Activated CD4-positive, alpha-beta T cell treated with anti-CD3 and anti-CD28 coated beads, Interleukin-2, amount 50 U/mL, for 24 hours (primary cell): ENCODE results near the gene GPD2.
"Not testable (repeated sequence)": the region's sequence is repeated elsewhere in the genome, so short reads cannot be mapped to it uniquely, and the experiment has no call there.

Source experiments
- DNase-seq, 2 donors: peaks; one replicate each; pipeline ENCODE4 v3.0.0-alpha.2; 2020; ENCODE audit warnings: low read depth in 1 of 2, low spot score in 1 of 2

The GPD2 gene

DNA sequence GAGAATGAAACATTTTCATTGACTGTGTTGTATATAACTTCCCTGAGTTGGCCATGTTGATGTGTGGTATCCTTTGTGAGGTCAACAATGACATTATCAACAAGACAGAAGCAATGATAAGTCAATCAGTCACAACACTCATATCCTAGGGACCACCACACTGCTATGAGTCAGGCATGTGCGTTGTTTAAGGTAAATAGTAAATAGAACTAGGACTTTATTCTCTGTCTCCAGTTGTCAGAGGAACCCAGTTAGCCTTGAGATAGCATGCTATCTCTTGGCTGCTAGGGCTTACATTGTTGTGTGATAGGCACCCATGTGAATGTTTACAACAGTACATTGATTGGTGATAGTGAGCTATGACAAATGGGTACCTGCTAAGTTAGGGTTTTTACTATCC, 37.3 kb downstream of the GPD2 start:
- no peak for DNase-seq

DNA sequence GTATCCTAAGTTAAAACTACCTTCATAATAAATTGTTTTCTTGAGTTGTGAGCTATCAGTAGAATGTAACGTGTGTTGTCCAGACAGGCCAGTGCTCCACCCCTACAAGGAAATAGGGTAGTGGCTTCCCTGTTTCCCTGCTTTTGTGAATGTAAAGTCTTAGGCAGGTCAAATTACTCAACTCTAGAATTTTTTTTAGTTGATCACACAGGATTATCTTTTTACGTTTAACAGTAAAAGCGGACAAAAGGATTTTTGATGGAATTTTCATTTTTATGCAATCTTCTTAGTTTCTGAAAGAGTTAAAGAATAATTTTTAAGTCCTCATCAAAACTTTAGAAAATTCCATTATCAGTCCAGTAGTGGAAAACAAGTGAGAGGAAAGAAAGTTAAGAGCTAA, 38.2 kb downstream of the GPD2 start:
- no peak for DNase-seq

DNA sequence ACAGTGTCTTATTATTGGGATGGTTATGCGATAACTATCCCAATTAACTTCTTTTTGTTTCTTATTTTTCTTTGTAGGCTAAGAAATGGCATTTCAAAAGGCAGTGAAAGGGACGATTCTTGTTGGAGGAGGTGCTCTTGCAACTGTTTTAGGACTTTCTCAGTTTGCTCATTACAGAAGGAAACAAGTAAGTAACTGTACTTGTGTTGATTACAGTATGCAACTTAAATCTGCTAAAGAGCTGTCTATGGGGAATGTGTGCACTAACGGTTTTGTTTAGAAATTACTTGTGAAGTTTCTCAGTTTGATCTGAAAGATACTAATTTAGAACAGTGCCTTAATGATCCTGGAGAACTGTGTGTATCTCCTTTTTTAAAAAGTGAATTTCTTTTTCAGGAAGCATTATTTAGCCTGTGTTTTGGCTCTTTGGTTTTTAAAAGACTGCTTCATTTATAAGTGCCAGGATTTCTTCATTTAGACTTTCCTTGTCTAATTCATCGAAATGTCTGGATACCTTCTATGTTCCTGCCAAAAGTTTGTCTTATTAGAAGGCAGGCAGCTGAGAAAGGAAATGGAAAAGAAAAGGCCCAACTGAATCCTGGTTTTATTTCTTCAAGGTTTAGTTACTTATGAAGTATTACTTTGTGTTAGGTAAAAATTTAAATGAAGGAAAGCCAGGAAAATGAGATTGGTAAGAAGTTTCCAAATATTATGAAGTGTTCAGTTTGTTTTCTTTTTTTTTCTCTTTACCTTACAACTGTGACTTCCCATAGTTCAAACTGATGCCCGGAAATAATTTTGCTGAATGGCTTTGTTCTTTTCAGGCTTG, 40.1 kb downstream of the GPD2 start:
- no peak for DNase-seq

DNA sequence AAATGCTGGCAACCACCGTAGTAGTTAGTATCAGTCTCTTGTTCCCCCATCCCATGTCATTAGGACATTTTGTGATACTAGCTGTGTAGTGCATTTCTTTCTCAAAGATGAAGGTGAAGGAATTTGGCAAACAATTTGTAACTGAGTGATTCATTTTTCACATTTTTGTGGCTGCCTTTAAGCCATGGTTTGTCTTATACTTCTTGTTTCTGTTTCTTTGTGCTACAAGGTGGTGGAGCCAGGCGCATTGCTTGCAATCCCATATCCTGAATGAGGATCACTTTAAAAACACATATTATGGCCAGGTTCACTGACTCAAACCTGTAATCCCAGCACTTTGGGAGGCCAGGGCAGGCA, 40.6 kb downstream of the GPD2 start:
- DNase-seq: no peak

DNA sequence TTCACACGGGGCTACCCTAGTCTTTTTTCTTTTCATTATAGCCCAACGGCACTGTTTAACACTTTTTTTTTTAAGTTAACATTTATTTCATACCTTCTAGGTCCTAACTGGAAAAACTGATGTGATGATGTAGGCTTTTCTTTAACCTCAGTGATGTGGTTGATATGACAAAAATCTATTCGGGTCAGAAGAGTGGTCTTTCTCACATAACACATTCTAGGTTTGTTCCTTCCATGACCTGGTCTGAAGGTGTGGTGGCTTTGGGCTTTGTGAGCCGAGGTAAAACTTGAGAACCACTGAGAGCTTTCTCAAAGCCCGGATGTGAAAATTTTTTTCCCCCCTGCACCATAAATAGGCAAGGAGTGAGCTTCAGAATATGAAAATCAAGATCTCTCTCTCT, 44.2 kb downstream of the GPD2 start:
- no peak for DNase-seq

DNA sequence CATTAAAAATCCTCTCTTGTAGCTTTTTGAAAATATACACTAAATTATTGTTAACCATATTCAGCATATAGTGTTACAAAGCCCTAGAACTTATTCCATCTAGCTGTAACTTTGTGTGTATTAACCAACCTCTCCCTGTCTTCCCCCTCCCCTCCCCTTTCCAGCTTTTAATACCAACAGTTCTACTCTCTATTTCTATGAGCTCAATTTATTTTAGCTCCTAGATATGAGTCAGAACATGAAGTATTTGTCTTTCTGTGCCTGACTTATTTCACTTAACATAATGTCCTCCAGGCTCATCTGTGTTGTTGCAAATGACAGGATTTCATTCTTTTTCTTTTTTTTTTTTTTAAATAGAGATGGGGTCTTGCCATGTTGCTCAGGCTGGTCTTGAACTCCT, 45.1 kb downstream of the GPD2 start:
- DNase-seq: no peak

DNA sequence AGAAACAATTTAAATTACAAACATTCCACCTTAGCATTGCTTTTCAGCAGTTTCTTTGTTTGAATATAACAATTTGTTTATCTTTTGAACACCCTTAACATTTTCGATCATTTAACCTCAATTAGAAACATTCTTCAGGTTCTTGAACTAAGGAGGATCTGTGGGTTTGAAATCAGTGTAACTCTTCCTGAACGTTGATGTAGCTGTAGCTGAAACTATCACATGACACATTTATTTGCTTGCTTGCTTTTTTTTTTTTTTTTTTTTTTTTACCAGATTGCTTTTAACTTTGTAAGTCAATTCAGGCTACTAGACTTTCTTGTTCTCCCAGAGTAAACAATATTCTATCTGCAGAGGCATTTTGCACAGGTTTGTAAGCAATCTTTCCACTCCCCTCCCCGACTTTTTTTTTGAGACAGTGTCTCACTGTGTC, 47.6 kb downstream of the GPD2 start:
- no peak for DNase-seq

DNA sequence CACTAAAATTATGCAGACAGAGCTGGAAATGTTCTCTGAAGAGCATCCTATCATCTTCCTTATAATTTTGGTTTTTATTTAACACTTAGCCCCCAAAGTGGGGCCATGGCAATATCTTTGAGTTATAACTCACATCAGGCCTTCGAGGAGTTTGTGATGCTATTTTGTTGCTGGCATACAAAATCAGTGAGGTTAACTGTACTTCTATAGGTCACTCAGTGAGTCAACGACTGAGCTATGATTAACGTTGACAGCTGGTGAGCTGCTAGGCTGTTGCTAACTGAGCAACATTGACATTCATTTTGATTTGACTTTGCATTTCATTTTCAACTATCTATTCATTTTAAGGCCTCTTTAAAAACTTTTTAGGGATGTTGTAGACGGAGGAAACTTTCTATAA, 50.0 kb downstream of the GPD2 start:
- no peak for DNase-seq

DNA sequence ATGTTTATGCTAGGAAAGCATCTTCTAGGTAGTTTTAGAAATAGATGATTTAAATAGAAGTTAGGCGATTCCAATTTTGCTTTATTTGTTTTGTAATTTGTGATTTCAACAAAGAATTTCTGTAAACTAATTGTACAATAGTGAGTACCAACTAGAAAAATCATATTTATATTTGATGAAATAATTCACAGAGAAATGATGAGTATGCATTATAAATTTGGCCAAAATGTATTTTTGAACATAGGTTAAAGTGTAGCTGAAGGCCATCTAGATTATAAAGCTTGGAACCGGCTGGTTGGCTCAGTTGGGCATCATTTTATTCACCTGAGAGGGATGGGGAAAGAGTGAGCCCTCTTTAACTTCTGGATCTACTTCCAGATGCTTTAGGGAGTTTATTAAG, 50.4 kb downstream of the GPD2 start:
- no peak for DNase-seq

DNA sequence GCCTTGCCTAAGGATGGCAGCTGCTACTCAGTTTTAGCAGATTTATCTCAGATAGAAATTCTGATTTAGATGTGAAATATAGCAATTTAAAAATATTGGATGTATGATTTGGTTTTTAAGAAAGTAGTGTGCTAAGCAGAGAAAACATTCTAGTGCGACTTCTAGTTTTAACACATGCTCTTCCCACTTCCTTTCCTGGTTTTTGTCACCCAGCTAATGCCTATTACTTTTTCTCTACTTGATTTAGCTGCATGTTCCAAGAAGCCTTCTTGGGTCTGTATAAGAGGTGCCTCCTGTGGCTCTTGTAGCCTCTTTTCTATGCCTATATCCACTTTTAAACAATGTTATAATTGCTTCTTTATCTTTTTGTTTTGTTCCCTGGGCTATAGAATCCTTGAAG, 53.0 kb downstream of the GPD2 start:
- no peak for DNase-seq

DNA sequence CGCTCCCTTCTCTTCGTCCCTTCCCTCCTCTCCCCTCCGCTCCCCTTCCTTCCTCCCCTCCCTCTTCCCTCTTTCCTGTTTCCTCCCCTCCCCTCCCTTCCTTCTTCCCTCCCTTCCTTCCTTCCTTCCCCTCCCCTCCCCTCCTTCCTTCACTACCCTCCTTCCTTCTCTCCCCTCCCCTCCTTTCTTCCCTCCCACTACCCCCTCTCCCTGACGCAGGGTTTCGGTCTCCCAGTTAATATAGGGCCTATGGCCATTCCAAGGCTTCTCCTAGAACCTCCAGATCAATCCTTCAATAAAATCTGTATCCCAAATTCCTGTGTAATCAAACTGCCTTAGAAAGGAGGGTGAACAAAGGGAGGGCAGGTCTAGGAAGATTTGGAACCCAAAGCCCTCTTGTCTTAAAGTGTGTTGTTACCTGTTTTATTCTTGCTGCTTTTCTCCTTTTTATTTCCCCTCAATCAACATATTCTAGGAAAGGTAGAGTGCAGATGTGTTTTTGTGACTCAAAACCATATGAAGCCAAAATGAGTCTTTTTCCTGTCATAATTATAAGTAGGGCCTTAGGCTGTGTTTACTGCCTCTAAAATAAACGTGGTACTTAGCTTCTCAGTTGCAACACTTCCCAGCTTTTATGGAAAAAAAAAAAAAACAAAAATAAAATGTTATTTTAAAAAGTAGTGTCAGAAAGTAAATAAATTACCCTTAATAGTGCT, 53.7 kb downstream of the GPD2 start:
- no peak for DNase-seq

DNA sequence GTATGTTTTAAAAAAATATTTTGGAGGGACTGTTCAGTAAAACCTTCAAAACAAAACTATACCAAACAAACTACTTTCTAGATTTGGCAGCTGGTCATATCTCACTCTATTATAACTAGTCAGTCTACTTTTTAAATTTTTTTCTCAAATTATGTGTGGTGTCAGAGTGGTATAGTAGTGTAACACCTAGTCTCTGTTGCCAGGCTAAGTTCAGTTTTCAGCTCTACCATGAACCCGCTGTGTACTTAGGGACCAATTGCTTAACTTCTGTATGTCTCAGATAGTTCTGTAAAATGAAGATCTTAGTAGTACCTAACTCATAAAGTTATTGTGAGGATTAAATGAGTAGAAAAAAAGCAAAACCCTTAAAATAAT, 54.3 kb downstream of the GPD2 start:
- DNase-seq: no peak

DNA sequence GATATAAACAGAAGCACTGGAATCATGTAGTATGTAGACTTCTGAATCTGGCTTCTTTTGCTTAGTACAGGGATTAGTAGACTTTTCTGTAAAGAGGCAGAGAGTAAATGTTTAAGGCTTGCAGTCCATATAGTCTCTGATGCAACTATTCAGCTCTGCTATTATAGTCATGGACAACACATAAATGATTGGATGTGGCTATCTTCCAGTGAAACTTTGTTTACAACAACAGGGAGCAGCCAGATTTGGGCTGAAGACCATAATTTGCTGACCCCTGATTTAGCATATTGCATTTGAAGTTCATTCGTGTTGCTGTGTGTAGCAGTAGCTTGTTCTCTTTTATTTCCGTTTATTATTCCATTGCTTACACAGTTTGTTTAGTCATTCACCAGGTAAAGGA, 55.0 kb downstream of the GPD2 start:
- no peak for DNase-seq

DNA sequence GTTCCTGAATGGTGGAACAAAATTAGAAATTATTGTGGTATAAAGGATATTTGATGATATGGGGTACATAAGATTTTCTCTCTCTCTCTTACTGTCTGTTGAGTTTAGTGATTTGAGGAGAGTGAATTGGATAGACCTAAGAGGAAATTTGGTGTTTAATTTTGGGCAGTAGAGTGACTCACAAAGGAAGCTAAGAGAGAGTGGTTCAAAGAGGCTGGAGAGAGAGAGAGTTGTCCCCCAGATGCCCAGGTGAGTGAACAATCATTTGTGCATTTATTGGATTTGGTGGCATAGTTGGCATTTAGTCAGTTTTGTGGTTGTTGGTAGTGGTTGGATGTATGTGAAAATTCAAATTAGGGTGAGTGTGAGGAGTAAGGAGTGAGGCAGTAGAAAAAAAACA, 56.8 kb downstream of the GPD2 start:
- DNase-seq: no peak

DNA sequence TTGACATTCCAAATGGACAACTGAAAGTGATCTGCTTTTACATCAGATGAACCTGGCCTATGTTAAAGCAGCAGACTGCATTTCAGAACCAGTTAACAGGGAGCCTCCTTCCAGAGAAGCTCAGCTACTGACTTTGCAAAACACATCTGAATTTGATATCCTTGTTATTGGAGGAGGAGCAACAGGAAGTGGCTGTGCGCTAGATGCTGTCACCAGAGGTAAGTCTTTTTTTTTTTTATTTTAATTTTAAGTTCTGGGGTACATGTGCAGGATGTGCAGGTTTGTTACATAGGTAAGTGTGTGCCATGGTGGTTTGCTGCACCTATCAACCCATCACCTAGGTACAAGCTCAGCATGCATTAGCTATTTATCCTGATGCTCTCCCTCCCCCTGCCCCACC, 59.8 kb downstream of the GPD2 start:
- DNase-seq: not testable (repeated sequence)

DNA sequence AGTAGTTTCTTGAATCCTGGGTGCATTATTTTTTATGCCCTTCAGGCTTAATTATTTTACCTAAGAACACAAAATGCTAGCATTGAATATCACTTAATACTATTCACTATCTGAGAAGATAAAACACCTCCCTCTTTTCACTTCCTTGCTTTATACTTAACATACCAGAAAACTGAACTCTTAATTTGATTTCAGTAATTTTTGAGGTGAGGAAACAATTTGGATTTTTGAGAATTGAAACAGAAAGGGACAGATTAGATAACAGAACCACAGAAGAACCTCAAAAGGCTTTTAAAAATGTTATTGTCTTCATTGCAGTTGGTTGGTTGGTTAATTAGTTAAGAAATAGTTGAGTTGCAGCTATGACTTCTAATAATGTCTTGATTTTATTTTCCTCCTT, 69.5 kb downstream of the GPD2 start:
- no peak for DNase-seq

DNA sequence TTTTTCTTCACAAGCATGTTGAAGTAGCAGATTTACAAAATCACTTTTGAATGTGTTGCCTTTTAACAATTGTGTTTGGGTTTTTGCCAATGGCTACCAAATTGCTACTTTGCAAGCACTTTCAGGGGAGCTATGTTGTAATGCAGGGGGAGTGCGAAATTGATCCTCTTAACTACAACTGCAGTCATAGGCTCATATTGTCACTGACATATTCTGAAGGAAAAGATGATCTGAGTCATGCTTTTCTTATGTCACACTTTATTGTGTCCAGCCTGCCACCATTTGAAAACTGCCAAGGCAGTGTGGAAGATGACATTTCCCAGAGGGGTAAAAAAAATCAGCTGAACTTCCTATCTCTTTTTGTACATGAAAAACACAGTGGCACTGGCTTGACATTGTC, 74.9 kb downstream of the GPD2 start:
- DNase-seq: no peak

DNA sequence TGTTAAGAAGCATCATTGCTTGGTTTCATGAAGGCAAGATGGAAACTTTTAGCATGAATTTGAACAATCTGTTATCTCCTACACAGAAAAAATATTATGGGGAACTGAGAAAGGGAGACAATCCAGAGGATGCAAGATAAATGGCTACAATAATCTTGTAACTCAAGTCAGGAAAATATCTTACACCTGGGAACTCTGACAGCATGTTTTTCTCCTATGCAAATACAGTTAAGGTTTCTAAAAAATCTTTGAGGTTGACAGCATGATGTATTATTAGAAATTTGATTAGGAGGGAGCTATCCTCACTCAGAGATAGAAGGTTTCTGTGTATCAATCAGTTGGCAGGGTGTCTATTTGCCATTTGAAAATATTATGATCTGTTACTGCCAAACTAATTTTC, 75.6 kb downstream of the GPD2 start:
- no peak for DNase-seq

DNA sequence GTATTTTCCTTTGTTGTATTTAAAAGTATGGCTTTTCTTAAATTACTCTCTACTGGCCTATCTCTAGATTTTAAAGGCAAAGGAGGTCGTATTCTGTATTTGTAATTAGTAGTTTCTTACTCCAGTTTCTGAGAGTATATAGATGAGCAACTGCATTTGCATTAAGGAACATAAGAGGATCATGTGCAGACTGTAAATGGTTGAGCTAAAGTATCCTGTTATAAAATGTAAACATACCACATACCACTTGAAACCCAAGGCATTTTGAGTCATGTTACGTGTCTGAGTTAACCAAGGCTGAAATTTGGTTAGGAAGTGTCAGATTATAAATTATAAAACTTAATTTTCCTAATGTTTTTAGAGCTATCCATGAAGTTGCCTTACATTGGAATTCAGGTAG, 76.3 kb downstream of the GPD2 start:
- DNase-seq: no peak

DNA sequence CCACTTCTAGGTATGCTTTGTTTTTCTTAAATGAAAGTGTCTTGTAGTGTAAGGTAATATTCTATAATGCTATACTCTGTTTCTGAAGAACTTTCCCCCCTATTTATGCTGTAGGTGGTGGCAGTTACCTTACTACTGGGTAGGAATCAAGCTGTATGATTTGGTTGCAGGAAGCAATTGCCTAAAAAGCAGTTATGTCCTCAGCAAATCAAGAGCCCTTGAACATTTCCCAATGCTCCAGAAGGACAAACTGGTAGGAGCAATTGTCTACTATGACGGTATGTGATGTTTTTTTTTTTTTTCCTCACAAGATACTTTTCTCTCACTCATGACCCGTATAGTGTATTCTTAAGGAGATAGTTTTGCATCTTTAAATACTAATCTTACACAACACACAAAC, 77.0 kb downstream of the GPD2 start:
- DNase-seq: no peak

DNA sequence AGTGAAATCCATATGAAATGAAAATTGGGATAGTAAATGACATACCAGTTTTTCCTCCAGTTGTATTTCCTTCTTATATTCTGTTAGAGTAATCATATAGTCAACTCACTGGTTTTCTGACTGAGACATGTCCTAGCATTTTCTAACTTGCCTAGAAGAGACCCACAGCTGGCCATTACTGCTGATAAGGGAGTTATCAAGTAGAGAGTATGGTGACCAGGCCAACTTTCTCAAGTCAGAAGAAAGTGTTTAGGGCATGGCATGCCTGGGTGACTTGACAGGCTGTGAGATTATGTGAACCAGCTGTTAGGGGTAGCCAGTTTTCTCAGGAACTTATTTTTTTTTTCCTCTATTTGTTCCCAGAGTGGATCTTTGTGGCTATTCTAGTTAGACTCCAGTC, 81.2 kb downstream of the GPD2 start:
- no peak for DNase-seq

DNA sequence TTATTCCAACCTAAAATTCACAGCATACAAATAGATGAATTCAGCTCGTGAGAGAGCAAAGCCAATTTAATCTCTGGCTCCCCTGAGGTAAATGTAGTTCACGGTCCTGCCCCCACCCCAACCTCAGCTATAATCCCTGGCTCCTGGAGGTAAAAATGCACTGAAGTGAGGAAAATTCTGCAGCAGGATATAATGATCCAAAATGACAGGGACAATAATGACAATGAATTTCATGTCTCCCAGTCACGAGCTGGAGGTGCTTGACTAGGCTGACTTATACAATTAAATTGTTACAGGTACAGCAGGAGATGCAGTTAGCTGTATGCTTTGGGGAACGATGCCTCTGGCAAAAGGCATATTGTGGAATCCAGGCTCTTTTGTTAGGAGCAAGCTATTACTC, 82.0 kb downstream of the GPD2 start:
- DNase-seq: no peak

DNA sequence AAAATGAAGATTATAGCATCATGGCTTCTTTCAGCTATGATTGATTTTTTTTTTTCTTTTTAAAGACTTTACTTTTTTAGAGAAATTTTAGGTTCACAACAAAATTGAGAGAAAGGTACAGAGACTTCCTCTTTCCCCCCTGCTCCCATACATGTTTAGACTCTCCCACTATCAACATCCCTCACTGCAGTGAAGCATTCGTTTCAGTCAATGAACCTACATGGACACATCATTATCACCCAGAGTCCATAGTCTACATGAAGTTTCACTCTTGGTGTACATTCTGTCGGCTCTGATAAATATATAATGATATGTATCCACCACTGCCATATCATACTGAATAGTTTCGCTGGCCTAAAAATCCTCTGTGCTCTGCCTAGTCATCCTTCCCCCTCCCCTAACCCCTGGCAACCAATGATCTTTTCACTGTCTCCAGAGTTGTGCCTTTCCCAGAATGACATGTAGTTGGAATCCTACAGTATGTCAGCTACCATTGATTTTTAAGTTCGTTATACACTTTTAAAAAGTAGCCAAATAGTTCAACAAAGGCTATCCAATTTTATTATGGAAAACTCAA, 86.8 kb downstream of the GPD2 start:
- DNase-seq: no peak
